Ecto neural progenitor cell (in vitro differentiated cells): Measurements from ENCODE around the gene LHFPL6.

Experiments
- DNase-seq: peaks from one replicate; pipeline ENCODE4 v3.0.0-alpha.2; 2018; ENCODE audit warnings: low spot score

Gene LHFPL6

DNA sequence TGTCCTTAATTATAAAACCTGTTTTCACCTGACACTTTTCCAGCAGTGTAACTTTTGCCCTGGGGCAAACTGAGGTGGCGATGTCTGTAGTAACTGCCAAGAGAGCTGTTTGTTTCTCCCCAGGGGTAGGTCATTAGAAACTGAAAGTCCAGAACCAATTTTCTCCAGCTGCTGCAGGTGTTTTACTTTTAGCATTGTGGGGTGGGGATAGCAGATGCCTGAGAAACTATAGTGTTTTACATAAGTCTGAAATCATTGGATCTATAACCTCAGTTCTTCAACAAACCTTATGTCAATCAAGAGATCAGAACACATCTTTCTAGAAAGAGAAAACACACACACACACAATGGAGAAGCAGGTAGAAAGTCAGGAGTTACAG lies 92.7 kb downstream of the LHFPL6 start:
- DNase-seq = no peak

DNA sequence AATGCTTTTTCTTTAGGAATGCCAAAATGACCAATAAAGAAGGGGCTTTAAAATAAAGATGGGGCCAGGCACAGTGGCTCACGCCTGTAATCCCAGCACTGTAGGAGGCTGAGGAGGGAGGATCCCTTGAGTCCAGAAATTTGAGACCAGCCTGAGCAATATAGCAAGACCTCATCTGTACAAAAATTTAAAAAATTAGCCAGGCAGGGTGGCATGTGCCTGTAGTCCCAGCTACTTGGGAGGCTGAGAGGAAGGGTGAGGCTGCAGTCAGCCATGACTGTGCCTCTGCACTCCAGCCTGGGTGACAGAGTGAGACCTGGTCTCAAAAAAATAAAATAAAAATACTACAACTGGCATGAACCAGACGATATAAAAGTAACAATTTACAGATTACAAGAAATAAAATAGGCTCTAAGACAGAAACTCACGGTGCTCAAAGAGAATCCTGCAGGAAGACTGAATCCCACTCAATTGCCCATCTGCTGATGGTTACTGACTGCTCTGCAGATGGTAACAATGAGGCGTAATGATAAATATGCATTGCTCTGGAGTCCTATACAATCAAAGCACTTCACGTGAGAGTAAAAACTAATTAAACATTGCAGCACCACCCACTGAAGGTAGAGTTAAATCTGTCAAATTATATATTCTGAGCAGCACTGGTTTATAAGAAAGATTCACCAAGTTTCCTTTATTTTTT lies 93.2 kb downstream of the LHFPL6 start:
- DNase-seq = no peak

DNA sequence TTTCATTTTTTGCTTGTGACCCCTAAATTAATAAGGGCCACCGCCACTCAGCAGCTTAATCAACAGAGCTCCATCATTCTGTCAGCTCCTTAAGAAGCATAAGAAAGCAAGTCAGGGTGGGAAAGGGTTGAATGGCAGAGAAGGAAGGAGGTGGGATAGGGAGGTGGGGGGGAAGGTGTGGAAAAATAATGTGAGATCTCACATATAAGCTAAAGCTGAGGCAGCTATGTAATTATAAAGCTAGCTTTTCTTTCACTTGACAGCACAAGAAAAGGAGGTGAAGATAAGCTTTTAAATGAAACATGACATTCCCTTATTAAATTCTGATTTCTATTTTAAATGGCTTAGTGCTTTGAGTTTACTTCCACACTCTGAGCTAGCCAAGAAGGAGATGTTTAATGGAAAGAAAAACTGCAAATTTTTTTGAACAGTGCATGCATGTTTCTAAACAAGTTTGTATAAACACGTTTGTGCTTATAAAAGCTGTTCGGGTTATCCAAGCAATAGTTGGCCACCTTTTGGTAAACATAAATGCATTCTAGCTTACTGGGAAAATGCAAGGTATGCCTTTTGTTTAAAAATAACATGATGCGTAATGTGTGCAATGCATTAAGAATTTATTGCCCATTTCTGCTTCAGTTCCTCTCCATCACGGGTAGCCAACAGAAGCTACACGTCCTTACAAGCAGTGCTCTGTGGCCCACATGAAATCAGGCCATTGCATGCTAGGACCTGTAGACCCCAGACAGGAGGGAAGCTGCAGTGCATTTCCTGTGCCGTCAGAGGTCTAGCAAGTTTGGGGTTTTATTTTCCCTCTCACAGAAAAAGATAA lies 96.2 kb downstream of the LHFPL6 start:
- DNase-seq = no peak

DNA sequence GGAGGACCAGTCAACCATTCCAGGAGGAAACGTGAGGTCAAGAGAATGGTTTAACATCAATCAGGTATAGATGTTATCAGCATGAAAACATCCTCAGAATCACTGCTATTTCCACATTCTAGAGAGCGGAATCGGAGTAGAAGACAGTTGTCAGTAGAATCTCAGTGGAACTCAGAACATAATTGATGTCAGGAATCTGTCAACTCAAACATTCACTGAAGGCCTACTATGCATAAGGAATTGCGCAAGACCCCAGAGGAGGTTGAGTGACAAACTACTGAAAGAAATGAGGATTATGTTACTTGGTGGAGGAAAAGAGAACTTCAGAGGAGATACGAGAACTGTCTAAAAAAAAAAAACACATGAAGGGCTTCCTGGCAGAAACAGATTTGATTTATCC lies 97.8 kb downstream of the LHFPL6 start:
- DNase-seq = no peak

DNA sequence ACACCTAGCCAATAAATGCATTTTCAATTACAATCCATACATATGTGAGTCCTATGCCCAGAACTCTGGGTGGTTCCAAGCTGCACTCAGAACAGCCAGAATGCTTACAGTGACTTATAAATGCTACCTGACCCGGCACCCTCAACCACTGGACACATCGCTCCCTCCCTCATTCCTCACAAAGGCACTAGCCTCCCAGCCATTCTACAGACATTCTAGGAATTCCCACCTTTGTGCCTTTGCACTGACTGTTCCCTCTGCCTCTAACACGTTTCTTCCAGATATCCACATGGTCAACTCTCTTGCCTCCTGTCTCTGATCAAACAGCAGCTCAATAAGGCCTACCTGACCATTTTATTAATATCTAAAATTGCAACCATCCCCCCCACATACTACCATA lies 99.9 kb downstream of the LHFPL6 start:
- DNase-seq = no peak

DNA sequence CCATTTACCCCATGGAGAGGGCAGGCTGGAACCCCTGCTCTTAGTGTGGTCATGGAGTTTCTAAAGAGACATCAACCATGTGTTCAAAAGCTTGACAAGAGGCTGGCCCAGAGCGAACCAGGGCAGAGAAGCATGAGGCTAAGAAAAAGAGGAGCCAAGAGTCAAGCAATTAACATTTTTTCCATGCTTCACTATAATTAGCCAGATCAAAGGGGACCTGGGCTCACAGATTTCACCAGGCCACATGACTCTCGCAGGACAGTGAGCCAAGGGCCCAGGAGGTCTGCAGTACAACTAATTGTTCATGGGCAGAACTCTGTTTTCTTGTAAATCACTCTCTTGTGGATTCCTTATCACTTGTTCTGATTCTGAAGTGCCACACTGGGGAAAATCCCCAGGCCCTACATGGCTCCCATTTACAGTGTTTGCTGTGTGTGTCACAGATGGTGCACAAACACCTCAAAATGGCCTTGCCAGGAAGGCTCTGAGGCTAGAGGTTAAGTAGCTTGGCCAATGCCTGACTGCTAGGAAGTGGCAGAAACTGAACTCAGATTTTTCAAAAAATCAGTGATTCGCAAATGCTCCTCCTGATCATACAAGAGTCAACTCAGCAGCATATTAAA lies 101.2 kb downstream of the LHFPL6 start:
- no peak for DNase-seq

DNA sequence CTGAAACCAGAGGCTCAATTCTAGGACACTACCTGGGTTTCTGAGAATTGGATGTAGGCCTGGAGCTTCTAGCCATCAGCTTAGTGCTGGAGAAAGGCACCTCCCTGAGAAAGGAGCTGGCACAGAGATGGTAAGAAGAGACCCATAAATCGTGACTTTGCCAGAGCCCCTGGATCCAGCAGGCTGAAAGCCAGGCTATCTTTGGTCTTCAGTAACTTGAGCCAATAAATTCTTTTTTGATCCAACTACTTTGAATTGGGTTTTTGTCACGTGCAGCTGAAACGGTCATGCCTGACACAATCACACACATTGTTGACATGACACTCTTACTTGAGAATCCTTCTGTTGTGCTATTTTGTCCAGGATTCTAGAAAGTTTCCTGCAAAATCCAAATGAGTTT lies 103.4 kb downstream of the LHFPL6 start:
- no peak for DNase-seq

DNA sequence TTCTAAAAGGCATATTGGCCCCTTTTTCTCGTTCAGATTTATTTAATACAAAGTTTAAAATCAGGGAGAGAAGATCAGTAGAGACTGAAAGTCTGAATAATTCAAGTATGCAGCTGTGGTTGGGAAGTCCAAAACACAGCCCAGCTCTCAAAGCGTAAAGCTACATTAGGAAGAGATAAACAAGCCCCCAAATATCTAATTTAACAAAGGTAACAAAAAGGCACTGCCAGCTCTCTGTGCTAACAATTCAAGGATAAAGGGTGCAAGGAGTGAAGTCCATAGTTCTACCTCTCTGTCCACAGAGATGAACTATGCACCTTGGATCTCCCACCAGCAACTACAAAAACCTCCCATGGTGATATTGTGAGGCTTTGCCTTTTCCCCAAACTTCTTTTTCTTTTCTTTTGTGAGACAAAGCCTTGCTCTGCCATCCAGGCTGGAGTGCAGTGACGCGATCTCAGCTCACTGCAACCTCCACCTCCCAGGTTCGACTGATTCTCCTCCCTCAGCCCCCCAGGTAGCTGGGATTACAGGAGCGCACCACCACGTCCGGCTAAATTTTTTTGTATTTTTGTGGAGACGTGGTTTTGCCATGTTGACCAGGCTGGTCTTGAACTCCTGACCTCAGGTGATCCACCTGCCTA lies 104.4 kb downstream of the LHFPL6 start:
- DNase-seq = no peak

DNA sequence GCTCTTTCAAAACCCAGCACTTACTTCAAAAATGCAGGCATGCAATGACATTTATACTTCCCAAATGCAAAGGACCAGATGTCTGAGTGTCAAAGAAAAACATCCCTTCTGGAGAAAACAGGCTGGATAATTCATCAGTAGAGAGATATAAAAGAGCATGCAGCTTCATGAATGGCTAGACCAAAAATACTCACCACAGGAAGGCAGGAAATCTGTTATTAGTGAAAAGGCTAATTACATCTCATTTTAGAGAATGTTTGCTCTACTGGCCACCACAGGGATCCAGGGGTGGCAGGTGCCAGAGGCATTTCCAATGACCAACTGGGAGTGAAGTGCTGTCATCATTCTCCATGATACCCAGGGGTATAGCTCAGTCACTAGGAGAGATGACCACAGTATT lies 106.5 kb downstream of the LHFPL6 start:
- no peak for DNase-seq

DNA sequence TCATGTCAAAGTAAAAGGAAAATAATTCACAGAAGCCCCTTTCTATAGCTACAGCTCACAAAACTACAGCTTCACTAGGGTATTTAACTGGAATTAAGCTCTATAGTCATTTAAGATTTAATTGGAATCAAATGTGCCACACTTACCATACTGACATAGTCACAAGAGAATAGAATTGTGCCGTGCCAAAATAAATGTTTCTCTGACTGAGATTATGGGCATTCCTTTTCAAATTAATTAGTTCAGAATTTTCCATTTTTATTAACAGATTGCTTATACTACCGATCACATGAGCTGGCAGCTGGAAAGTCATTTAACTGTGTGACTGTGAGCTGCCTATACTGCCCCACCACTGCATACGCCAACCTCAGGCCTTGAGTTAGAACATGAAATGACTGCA lies 108.4 kb downstream of the LHFPL6 start:
- no peak for DNase-seq

DNA sequence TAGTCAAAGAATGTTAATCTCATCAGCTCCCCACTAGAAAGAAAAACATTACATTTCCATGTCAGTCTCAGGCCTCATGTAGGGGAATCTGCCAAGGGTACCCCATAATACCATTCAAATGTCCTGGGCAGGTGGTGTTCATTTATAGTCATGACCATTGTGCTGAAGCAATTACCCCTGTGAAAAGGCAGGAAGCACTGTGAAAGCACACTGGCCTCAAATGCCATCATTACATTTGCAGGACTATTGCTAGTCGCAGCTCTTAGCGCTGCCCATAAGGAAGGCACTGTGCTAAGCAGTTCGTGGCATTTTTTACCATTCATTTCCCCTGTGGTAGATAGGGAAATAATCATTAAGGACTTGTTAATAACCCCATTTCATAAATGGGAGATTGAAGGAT lies 109.0 kb downstream of the LHFPL6 start:
- no peak for DNase-seq

DNA sequence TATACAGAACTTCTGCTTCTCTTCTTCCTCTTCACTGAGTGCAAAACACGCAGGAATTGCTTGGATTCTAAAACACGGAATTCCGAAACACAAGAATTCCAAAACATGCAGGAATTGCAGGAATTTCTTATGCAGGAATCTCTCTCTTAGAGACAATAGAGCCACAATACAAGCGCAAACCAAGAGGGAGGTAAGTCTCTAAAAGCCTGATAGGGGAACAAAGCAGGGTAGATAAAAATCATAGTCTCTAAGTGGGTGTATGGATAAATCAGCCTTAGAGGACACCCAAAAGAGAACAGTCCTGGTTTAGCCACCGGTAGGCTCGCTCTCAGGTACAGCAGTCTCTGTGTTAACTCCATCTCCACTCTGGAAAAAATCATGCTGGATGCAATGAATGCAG lies 112.9 kb downstream of the LHFPL6 start:
- DNase-seq = no peak

DNA sequence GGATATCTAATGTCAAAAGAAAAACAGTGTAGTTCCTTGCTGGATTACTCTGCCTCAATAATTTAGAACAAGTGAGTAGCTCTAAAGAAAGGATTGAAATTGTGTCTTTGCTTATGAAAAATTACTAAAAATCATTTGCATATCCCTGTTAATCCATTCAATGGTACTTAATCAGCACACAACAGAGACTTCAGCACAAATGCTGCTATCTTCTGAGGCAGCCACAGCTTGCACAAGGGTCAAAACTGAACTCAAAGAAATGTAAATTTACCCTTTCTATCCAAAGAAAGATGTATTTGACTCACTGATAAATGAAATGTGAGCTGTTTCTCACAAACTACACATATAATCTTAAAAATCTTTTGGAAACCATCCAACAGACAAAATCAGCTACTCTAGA lies 116.2 kb downstream of the LHFPL6 start:
- DNase-seq = no peak

DNA sequence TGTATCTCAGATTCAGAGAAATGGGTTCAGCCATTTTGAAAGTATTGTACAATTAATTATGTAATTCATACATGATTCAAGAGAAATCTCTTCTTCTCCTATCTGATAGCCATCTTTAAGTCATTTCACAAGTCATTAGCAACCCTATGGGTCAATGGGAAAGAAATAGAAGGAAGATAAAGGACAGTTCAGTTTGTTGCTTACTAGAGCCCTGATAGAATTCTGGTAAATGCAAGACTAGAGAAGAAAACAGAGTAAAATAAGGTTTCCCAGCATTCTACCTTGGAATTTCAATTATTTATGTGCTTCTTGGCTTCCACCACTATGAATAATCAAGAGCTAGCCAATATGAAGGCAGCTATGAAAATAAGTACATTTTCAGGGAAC lies 117.7 kb downstream of the LHFPL6 start:
- no peak for DNase-seq

DNA sequence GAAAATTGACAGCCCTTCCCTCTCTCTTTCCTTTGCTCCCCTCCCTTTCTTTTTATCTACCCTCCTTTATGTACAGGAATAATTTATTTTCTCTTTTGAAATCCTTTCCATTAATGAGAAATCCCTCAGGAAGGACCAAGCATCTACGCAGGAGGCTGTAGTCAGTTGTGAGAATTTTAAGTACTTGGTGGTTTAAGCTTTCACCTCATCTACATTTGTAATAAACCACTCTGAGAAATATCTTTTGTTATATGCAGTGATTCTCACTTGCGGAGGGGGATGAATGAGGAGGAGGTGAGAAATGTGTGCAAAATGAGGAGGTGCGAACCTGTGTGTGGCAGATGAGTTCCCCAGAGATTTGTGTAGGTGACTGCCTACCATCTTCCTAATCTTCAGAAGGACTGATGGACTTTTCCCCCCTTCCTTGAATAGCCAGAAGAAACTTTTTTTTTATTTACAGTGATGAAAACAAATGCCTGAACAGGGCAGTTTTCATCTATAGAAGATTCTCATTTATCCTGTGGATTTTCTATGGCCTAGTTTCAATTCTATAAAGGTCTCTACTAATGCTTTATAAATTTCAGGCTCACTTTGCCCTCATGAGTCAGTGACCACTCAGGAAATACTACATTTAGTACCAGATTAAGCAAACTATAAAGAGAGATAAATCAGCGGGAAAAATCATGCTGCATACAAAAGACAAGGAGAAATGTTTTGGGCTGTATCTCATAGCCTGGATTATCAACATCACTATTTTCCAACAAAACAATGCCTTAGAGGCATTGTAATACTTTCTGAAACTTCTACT lies 118.3 kb downstream of the LHFPL6 start:
- DNase-seq = no peak

DNA sequence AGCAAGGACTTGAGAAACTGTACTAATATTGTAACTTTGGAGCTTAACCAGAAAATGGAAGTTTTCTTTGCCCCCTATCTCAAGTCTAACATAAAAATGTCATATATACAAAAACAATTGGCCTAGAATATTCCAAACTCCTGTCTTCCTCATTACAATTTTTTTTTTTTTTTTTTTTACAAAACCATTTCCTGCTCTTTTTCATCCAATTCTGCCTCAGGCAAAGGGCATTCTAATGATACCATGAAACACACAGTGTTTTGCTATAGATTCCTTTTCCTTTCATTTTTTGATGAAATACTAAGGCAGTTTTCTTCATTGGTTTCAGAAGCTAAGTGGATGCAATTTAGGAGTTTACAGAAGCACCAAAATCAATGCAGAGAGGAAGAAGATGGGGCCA lies 119.7 kb downstream of the LHFPL6 start:
- DNase-seq = no peak

DNA sequence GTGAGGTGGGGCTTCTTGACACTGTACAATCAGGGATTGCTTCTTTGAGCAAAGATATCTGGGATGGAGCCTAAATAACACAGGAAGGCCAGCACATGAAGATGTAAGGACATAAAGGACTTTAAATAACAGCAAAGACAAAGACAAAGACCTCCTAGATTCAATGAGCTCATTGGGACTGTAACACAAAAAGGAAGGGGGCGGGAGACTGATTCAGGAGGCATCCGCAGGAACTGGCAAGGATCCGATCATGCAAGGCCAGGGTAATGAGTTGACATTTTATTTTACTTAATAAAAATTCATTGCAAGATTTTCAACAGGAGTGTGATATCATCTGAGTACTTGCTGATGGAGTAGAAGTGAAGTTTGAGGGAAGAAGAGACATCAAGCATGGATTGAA lies 121.5 kb downstream of the LHFPL6 start:
- no peak for DNase-seq

DNA sequence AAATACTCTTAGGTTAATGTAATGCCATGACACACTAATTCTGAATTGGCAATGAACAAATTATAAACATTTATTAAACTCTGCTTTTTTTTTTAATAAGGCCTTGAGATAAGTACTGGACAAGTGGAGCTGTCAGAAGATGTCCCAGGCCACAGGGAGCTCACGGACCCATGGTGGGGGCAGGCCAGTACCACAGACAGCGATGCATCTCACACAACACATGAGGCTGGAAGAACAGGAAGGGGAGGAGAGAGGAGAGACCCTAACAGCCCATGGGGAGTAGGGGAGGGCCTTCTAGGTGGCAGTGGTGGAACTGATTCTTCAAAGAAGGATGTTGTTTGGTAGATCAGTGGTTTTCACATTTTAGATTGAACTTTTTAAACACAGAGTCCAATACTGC lies 128.4 kb downstream of the LHFPL6 start:
- DNase-seq = no peak

DNA sequence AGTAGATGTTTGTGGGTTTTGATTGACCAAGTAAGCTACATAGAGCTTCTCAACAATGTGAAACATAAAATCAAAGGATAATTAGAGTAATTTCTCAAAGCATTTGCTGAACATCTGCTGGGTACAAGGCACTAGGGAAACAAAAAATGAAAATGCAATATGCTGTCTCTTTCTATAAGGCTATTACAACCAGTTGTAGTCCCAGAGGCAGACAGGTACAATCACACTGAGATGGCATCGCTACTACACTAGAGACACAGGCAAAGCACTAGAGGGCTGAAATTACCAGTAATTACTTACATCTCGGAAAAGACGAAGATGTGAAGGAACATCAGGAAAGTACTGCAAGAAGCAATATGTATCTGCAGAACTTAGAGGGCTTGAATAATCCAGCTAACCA lies 133.3 kb downstream of the LHFPL6 start:
- DNase-seq = no peak

DNA sequence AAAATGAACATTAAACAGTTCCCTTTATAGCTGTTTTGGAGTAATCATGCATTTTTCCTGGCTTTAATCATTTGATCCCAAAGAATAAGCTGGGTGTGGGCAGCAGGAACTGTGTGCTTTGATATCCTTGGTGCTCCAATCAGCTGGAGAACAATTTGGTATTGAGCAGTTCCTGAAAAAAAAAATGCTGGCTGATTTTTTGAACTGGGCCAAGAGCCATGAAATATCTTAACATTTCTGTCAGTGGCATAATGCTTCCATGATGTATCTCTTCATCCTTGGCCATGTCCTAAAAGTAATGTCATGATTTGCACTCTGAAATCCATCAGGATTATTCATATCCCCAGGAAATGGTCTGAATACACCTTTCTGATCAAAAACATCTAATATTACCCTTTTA lies 134.7 kb downstream of the LHFPL6 start:
- DNase-seq = no peak

DNA sequence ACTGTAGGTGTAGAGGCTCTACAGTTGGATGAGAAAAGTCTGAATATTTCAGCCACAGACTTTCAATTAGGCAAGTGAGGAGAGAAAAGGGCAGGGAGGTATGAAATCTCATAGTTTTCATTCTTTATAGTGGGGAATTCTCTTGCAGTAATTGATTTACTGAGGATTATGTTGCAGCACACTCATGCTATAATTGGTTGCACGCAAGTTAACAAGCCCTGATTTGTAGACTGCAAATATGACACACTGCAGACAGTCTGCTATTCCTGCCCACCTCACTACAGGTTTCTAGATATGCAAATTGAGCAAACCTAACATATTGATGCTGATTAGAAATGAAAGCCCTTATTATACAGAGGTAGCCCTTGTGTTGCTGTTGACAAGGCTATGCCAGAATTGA lies 139.4 kb downstream of the LHFPL6 start:
- no peak for DNase-seq

DNA sequence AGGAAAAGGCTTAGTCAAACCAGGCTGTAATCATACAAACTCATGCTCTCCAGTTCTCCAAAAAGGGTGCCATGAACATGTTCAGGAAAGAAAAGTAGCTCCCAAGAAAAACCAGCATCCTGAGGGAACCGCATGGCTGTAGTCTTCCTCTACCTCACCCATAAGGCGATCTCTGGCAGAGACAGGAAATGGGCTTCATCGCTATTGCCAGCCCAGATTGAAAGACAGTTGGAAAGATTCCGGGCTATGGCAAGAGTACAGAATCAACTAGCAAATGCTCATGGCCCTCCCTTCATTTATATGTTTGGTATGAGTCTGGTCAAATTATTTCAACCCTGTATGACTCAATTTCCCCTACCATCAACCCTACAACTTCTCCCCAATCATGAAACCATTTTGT lies 140.1 kb downstream of the LHFPL6 start:
- DNase-seq = no peak
